ENCODE data around the gene TIMM17B. TPM values are rescaled to one million over a fixed set of nuclear protein-coding genes. Genes with fewer than 3 reads are reported as not detected.

Gene TIMM17B
- total and polyA plus RNA-seq, 2 of the 8 experiments (the other 6 are each of a cell fraction or from before 2014, with no cell fraction given) = 77.8 to 246 TPM

- H3K23me2 ChIP-seq (ENCODE audit: low read depth, low read length) = no peaks in the 10 kb centered on the region
- ChIA-PET CTCF (ENCODE audit: partially characterized antibody) (interaction anchor here (0.6 kb wide), 1 partner anchor 29 kb away, joined by 3 read pairs; no protein-coding TSS in a partner anchor), POLR2A (ENCODE audit: partially characterized antibody) (no interaction called here)
- H2BK15ac ChIP-seq (ENCODE audit: low read length) = no peak overlapping the region
- H4K20me1 ChIP-seq (replicated peaks in 1 of 2; ENCODE audit: control insufficient read depth in 1 of 2, insufficient read depth in 2 of 2, low read length in 2 of 2) = no peaks in the 10 kb centered on the region
- H3K4me1 ChIP-seq (replicated peaks in 1 of 4; ENCODE audit: control insufficient read depth in 3 of 4, insufficient read depth in 4 of 4, low read length in 3 of 4) = no peaks in the 10 kb centered on the region
- DNase-seq (ENCODE audit: low read depth in 1 of 2, low spot score in 2 of 2) (no peak), FAIRE-seq (peak; percentile 42)
- no peaks in the 10 kb centered on the region for H3K79me2 ChIP-seq (ENCODE audit: control insufficient read depth in 1 of 2, insufficient read depth in 2 of 2, low read length in 2 of 2)
- no peak overlapping the region for H4K91ac ChIP-seq (replicated peaks; ENCODE audit: insufficient read length, low read length)
- H3K14ac ChIP-seq (ENCODE audit: insufficient read length) = no peak overlapping the region
- no peak overlapping the region for H3K4ac ChIP-seq (replicated peaks; ENCODE audit: insufficient read length, low read depth, low read length)
- no peak overlapping the region for H3K4me3 ChIP-seq (ENCODE audit: extremely low read depth in 1 of 4, insufficient read depth in 2 of 4, low read depth in 3 of 4, low read length in 4 of 4)
- 78% methylated on average over 5 of the region's 5 CpGs; no CpG with 5 or more reads in 1 of the 2 experiments for WGBS, 2 experiments (ENCODE audit: extremely low coverage in 1 of 2, insufficient coverage in 1 of 2, insufficient read length in 1 of 2, insufficient replicate concordance in 2 of 2, low coverage in 1 of 2, low lambda C conversion rate in 2 of 2, missing lambda C conversion rate in 1 of 2)
- H2BK12ac ChIP-seq (ENCODE audit: low read depth, low read length) = no peak overlapping the region
- no peak overlapping the region for H2AFZ ChIP-seq (ENCODE audit: low read length)
- no peak overlapping the region for H2AK5ac ChIP-seq (ENCODE audit: low read depth, low read length)
- no peaks in the 10 kb centered on the region for H3K79me1 ChIP-seq (ENCODE audit: low read depth, low read length)
- H3K23ac ChIP-seq (ENCODE audit: insufficient read length) = no peak overlapping the region
- H4K5ac ChIP-seq (ENCODE audit: insufficient read length, low read depth, low read length) = no peak overlapping the region
- H2BK5ac ChIP-seq (ENCODE audit: low read depth, low read length) = no peak overlapping the region
- no peak for TF ChIP-seq JUND (IDR thresholded peaks at IDR 0.05; ENCODE audit: low read length)
- no peak for TF ChIP-seq EP300 (IDR thresholded peaks at IDR 0.05; ENCODE audit: borderline replicate concordance in 1 of 2, low read depth in 2 of 2, low read length in 2 of 2)
- peak; percentile 34 to 52 for TF ChIP-seq RAD21 (IDR thresholded peaks at IDR 0.05 in 1 of 2, conservative IDR thresholded peaks at IDR 0.05 in 1 of 2; ENCODE audit: low read depth in 2 of 2, low read length in 2 of 2)
- peak in 2 of 3 experiments; percentile 28 to 38; a peak in 3 of 4 replicates for TF ChIP-seq CTCF (IDR thresholded peaks at IDR 0.05; ENCODE audit: control extremely low read depth in 1 of 3, insufficient read depth in 1 of 3, low read depth in 1 of 3, low read length in 3 of 3)
- H3K56ac ChIP-seq (replicated peaks; ENCODE audit: insufficient read length, low read depth, low read length) = no peak overlapping the region
- no peak overlapping the region for H3K18ac ChIP-seq (ENCODE audit: extremely low read depth, low read length)
- no peak overlapping the region for H3K9ac ChIP-seq (replicated peaks in 1 of 4; ENCODE audit: extremely low read depth in 1 of 4, low read depth in 3 of 4, low read length in 3 of 4)
- H4K8ac ChIP-seq (ENCODE audit: extremely low read depth, insufficient read depth, low read length) = no peak overlapping the region
- no peak overlapping the region for H3K4me2 ChIP-seq (ENCODE audit: insufficient read depth in 1 of 2, low read depth in 2 of 2, low read length in 2 of 2)
- H3K36me3 ChIP-seq (ENCODE audit: control insufficient read depth in 2 of 4, insufficient read depth in 4 of 4, low read length in 3 of 4) = no peaks in the 10 kb centered on the region
- no peak overlapping the region for H3K27ac ChIP-seq (ENCODE audit: low read depth, low read length)
- H3K27me3 ChIP-seq (replicated peaks in 1 of 4; ENCODE audit: control insufficient read depth in 3 of 4, extremely low read depth in 1 of 4, insufficient read depth in 3 of 4, low read length in 3 of 4) = no peaks in the 10 kb centered on the region
- H3K9me3 ChIP-seq (ENCODE audit: insufficient read depth in 2 of 2, low read depth in 1 of 2, low read length in 1 of 2) = no peaks in the 10 kb centered on the region
- no peak overlapping the region for H2BK120ac ChIP-seq (replicated peaks; ENCODE audit: low read depth, low read length)
- H2BK20ac ChIP-seq (ENCODE audit: low read length) = no peak overlapping the region
These were observed 42.7 kb downstream of the TIMM17B start for GRCh38 chrX:48854898-48855297.
